Measurements from ENCODE around the gene SERINC3.

Gene SERINC3

GRCh38 chr20:44504402-44505307 is 17.2 kb downstream of the SERINC3 start:
- Mint-ChIP-seq H3K4me3 (no peak overlapping the region), H3K9me3 (no peaks in the 10 kb centered on the region), H3K27ac (no peak overlapping the region), H3K27me3 (ENCODE audit: low read depth) (no peaks in the 10 kb centered on the region), H3K4me1 (no peaks in the 10 kb centered on the region), H3K36me3 (ENCODE audit: low read depth) (peaks cover 50% of the 10 kb centered on the region)
- no peak for TF ChIP-seq CTCF (IDR thresholded peaks at IDR 0.05; ENCODE audit: unreplicated experiment in 3 of 3)

- peaks cover 51% of the 10 kb centered on the region for H3K36me3 Mint-ChIP-seq (ENCODE audit: low read depth)
- H3K4me3 Mint-ChIP-seq: no peak overlapping the region
- H3K9me3 Mint-ChIP-seq: no peaks in the 10 kb centered on the region
- no peaks in the 10 kb centered on the region for H3K27me3 Mint-ChIP-seq (ENCODE audit: low read depth)
- H3K27ac Mint-ChIP-seq: no peak overlapping the region
- TF ChIP-seq CTCF (IDR thresholded peaks at IDR 0.05; ENCODE audit: unreplicated experiment in 3 of 3): no peak
- H3K4me1 Mint-ChIP-seq: no peaks in the 10 kb centered on the region
Observed at GRCh38 chr20:44502968-44503367, 18.9 kb downstream of the SERINC3 start.

GRCh38 chr20:44501448-44501847 is 20.4 kb downstream of the SERINC3 start:
- Mint-ChIP-seq H3K27me3 (ENCODE audit: low read depth) (no peaks in the 10 kb centered on the region), H3K27ac (no peak overlapping the region), H3K9me3 (no peaks in the 10 kb centered on the region), H3K4me1 (no peaks in the 10 kb centered on the region), H3K4me3 (no peak overlapping the region), H3K36me3 (ENCODE audit: low read depth) (peaks cover 53% of the 10 kb centered on the region)
- no peak for TF ChIP-seq CTCF (IDR thresholded peaks at IDR 0.05; ENCODE audit: unreplicated experiment in 3 of 3)

GRCh38 chr20:44500221-44500620 is 21.6 kb downstream of the SERINC3 start:
- no peak overlapping the region for H3K4me3 Mint-ChIP-seq

GRCh38 chr20:44497761-44498160 is 24.1 kb downstream of the SERINC3 start:
- H3K9me3 Mint-ChIP-seq: no peaks in the 10 kb centered on the region
- no peaks in the 10 kb centered on the region for H3K27me3 Mint-ChIP-seq (ENCODE audit: low read depth)
- H3K27ac Mint-ChIP-seq: no peak overlapping the region
- H3K36me3 Mint-ChIP-seq (ENCODE audit: low read depth): peaks cover 67% of the 10 kb centered on the region
- H3K4me1 Mint-ChIP-seq: no peaks in the 10 kb centered on the region
- no peak for TF ChIP-seq CTCF (IDR thresholded peaks at IDR 0.05; ENCODE audit: unreplicated experiment in 3 of 3)
- no peak overlapping the region for H3K4me3 Mint-ChIP-seq

More at GRCh38 chr20:44500221-44500620, 21.6 kb downstream of the SERINC3 start:
- no peak for TF ChIP-seq CTCF (IDR thresholded peaks at IDR 0.05; ENCODE audit: unreplicated experiment in 3 of 3)
- H3K9me3 Mint-ChIP-seq: no peaks in the 10 kb centered on the region
- H3K27me3 Mint-ChIP-seq (ENCODE audit: low read depth): no peaks in the 10 kb centered on the region
- H3K27ac Mint-ChIP-seq: no peak overlapping the region
- H3K36me3 Mint-ChIP-seq (ENCODE audit: low read depth): peaks cover 64% of the 10 kb centered on the region
- no peaks in the 10 kb centered on the region for H3K4me1 Mint-ChIP-seq

GRCh38 chr20:44496976-44497375 is 24.9 kb downstream of the SERINC3 start:
- H3K4me1 Mint-ChIP-seq: no peaks in the 10 kb centered on the region
- H3K27me3 Mint-ChIP-seq (ENCODE audit: low read depth): no peaks in the 10 kb centered on the region
- H3K36me3 Mint-ChIP-seq (ENCODE audit: low read depth): peaks cover 71% of the 10 kb centered on the region
- no peak overlapping the region for H3K4me3 Mint-ChIP-seq
- no peak overlapping the region for H3K27ac Mint-ChIP-seq
- H3K9me3 Mint-ChIP-seq: no peaks in the 10 kb centered on the region
- no peak for TF ChIP-seq CTCF (IDR thresholded peaks at IDR 0.05; ENCODE audit: unreplicated experiment in 3 of 3)

All from nephron (organoid).